GM18861 (cell line): ENCODE results near the gene CADPS.

Experiments
- ATAC-seq: cut with Tn5 transposase; IDR thresholded peaks from one replicate; pipeline ENCODE4 v1.9.1; 2021; ENCODE audit not compliant: unreplicated experiment

CADPS gene

DNA sequence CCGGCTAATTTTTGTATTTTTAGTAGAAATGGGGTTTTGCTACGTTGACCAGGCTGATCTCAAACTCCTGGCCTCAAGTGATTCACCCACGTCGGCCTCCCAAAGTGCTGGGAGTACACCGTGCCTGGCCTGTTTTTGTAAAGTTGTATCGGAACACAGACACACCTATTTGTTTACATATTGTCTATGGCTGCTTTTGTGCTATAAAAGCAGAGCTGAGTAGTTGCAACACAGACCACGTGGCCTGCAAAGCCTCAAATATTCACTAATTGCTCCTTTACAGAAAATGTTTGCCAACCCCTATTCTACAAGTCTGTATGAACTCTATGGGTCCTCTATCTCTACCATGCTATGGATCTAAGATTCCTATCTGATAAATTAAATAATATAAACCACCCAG lies 175.5 kb downstream of the CADPS start:
- ATAC-seq, result no peak

GRCh38 chr3:62696011-62696410 lies 179.2 kb downstream of the CADPS start:
- no peak for ATAC-seq

GRCh38 chr3:62688812-62689211 lies 186.4 kb downstream of the CADPS start:
- ATAC-seq, result no peak

DNA sequence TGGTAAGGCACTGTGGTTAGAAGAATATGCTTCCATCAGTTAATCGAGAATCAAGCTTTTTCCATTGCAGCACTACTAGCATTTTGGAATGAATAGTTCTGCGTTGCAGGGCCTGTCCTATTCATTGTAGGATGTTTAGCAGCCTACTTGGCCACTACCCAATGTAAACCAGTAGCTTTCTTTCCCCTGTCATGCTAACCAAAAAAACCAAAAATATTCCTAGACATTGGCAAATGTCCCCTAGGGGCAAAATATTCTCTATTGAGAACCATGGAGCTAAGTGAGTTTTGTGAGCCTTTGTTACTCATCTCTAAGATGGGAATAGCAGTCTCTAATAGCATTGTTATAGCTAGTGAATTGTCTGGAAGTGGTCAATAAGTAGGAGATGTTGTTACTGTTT lies 187.2 kb downstream of the CADPS start:
- no peak for ATAC-seq

DNA sequence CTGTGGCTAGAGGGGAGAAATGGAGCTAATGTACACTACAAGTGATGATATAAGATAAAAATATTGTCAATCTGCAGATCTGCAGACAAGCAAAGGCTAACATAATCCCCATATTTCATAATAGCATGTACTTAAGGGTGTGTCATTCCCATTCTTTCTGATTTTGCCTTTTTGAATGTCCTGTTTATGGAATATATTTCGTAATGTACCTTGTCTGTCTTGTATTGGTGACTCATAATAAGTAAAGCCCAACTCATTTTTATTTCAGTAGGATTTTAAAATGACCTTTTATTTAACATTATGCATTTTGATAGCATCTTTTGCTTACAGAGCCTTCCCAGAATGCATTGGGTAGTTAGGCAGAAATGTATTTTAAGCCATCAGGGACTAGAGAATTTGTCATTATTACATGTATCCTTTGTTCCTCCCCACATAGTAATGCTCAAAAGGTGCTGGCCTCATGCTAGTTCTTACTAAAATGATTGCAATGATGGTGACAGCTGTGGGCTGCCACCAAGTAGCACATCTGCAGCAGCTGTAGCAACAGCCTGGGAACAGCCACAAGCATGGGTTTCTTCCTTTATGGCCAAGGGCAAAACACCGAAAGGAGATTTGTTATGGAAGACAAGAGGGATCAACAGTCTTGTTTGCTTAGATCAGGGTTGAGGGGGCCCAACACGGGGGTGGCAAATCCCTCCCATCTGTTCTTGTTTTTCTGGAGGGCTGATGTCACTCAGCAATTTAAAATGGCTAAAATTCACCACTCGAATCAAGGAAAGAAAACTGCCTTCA lies 188.5 kb downstream of the CADPS start:
- no peak for ATAC-seq

DNA sequence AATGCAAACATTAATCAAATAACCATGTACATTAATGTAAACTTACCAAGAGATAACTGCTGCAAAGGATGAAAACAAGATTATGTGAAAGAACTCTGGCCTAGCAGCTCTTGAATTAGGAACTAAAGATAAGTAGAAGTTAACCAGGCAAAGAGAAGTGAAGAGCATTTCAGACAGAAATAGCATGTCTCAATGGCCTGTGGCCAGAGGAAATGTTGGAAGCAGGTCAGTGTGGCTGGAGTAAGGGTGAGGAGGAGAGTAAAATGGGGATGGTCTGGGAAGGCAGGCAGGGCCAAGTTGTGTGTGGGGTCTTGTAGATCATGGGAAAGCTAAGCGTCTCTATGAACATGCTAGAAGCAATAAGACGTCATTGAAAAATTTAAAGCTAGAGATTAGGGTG lies 192.4 kb downstream of the CADPS start:
- no peak for ATAC-seq

- no peak for ATAC-seq
Observed at GRCh38 chr3:62679988-62680387, 195.2 kb downstream of the CADPS start.

GRCh38 chr3:62678841-62679240 lies 196.4 kb downstream of the CADPS start:
- ATAC-seq, result no peak

GRCh38 chr3:62677926-62678325 lies 197.3 kb downstream of the CADPS start:
- no peak for ATAC-seq

DNA sequence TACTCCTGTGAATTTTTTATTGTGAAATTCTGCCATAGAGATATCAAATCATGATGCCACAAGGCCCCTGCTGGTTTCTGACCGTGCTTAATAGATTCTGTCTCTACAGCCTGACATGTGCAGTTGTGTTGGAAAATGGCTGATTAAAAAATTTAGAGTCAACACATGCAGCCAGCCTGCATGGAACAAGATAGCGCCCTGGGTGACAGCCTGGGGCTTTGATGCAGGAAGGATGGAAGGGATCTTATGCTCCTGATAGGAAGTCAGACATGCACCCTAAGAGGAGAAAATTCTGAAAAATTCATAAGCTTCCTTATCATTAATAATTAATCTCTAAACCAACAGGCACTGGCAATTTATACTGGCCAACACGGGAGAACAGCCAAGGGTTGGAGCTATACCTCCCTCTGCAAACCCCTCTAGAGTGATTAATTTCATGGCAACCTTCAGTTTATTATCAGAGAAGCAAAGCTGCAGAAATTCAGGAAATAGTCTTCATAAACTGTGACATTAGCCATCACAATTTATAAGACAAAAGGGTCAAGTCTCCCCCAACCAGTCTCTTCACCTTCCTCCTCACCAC lies 198.4 kb downstream of the CADPS start:
- no peak for ATAC-seq

DNA sequence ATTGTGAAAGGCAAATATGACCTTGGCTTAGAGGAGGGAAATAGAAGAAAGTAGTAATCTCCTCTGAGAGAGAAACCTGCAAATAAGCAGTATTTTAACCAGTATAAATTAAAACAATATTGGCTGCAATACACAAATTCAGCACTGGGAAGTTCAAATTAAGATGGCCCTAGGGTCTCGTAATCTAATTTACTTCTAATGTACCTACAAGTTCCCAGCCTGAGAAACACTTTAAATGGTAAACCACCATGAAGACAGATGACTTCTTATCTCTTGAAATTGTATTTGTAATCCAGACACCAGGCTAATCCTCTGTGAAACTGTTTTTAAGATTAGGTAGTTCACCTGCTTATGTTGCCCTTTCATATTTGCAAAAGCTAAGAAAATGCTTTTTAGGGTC lies 199.7 kb downstream of the CADPS start:
- no peak for ATAC-seq

GRCh38 chr3:62672988-62673313 lies 202.3 kb downstream of the CADPS start:
- no peak for ATAC-seq

DNA sequence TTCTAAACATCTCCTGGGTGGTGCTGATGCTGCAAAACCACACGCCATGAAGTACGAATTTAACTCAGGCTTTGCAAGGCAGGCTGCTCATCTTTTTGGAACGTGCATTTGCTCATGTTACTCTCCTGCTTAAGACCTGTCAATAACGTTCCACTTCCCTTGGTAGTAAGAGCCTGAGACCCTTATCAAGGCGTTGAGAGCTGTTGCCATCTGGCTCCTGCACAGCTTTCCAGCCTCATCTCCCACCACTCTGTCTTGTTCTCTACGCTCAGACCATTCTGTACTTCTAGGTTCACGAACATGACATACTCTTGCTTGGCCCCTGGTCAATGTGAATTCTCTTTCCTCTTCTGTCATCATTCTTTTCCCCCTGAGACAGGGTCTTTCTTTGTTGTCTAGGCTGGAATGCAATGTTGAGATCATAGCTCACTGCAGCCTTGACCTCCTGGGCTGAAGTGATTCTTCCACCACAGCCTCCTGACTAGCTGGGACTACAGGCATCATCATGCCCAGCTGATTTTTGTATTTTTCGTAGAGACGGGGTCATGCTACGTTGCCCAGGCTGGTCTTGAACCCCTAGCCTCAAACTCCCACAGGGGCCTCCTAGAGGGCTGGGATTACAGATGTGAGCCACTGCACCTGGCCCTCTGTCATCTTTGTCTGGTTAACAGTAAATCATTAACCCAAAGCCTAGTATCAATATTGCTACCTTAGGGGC lies 202.8 kb downstream of the CADPS start:
- ATAC-seq, result peak; percentile 95

DNA sequence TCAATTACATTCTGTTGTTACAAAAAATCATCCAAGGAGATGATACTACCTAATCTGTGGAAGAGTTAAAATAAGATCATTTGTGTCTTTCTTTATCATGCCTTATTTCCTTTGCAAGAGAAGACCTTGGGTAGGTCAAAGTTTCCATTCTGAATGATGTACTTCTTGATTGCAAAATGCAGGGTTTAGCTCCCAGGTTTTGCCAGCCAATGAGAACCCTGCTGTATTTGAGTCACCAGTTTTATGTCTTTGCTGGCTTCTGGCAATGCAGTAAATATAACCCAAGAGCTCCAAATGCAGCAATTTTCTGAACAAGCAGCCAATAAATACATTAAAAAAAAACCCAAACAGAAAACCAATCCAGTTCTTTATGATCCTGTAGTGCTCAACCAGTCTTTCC lies 204.9 kb downstream of the CADPS start:
- no peak for ATAC-seq

DNA sequence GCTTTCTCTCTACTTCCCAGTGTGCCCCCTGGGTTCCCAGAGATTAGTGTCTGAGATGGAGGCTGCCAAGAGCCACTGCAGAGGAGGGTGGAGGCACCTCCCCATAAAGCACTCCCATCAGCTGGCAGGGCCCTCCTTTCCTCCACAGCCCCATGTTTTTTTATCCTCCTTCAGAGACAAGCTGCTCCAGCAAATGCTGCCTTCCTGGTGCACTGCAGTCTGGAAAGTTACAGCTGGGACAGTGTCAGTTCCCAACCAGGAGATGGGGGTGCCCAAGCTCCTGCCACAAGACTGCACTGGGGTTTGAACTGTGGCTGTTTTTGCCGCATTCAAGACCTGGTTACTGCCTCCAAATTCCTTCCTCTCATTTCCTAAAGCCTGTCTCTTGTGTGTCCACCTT lies 206.1 kb downstream of the CADPS start:
- no peak for ATAC-seq

GRCh38 chr3:62667714-62668113 lies 207.5 kb downstream of the CADPS start:
- ATAC-seq, result no peak

DNA sequence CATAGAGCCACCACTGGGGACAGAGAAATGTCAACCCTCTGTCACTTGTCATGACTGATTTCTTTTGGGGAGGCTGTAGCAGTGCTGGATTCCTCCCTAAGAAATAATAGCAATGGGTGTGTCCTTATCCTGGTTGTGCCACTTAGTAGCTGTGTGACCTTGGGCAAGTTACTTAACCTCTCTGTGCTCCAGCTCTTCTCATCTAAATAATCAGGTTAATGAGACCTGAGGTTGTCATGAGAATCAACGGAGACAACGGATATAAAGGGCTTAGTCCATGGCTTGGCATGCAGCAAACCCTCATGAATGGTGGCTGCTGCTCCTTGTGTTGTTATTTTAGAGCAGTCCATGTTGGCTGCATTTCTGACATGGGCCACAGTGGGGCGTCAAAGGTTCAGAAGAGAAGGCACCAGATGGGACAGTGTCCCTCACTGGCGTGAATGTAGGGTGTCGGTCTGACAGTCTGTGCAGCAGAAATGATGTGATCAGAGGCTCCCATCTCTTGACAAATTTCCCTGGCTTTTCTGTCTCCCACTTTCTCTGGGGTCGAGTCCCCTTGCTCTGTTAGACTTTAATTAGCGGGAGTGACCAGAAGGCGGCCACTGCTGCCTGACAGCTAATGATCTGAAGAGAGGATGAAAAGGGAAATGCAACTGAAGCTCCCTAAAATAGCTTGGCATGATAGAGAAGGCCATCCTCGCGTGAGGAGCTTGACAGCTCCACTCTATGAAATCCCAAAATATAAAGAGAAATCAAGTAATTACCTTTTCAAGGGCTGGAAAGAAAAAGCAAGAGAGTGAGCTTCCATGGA lies 209.4 kb downstream of the CADPS start:
- peak; percentile 77 for ATAC-seq

DNA sequence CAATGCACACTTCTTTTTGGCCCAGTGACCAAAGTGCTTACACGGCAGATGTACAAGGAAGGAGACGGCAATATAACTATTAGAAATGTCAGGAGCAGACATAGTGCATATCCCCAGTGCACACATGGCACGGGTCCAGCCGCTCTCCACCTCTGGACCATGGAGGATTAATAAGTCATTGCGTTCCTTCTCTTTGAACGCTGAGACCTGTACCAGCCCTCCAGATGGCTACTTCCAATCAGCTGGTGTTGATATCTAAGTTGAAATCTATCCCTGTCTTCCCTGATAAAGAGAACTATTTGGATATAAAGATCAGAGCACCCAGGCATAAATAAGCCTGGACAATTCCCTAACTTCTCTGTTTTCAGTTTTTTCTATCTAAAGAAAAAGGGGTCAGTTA lies 212.5 kb downstream of the CADPS start:
- ATAC-seq, result no peak

- no peak for ATAC-seq
Observed at GRCh38 chr3:62659660-62660059, 215.6 kb downstream of the CADPS start.

- ATAC-seq, result no peak
Observed at GRCh38 chr3:62655691-62656063, 219.5 kb downstream of the CADPS start.

- ATAC-seq, result no peak
Observed at GRCh38 chr3:62655056-62655690, 220.0 kb downstream of the CADPS start.
